Body of pancreas (tissue), 4 donors: ENCODE measurements around the gene IL1R1.

ENCODE experiments used
- POLR2A ChIP-seq, 3 donors: fragments of 450-650 bp; IDR thresholded peaks; one replicate each; pipeline ENCODE4 v1.6.1; 2016; ENCODE audit warnings: antibody characterized with exemption in 3 of 3, mild to moderate bottlenecking in 2 of 3
- TF ChIP-seq, protein P1 (sequence below), 7 experiments: fragments of 450-650 bp in 4 of 7; fragments of 200-600 bp in 3 of 7; sonication (generic) in 3 of 7; IDR thresholded peaks; one replicate each; pipeline ENCODE4 v1.5.1; 2016 to 2019; ENCODE audit warnings: antibody characterized with exemption in 7 of 7

DNA sequence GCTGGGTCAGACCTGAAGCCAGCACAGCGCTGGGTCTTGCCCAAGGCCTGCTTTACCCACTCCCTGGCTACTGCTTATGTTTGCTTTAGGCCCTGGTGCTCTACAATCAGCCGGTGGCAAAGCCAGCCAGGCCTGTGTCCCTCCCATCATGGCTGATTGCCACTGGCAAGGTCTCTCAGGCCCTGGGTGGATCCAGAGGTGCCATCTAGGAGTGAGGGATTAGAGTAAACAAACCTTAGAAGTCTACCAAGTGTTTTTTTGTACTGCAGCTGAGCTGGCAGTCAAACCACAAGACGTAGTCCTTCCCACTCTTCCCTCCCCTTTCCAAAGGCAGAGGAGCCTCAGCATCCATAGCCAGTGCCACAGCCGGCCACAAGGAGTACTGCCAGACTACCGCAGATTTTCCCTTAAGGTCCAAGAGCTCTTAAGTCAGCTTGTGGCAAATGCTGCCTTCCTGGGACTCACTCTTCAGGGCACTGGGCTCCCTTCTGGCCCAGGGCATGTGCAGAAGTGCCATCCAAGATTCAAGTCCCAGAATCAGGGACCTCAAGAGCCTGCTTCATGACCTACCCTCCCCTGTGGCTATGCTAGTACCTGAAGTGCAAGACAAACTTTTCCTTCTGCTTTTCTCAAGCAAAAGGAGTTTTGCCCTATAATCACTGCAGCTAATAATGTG lies 64.3 kb downstream of the IL1R1 start:
- TF ChIP-seq, protein P1, sequence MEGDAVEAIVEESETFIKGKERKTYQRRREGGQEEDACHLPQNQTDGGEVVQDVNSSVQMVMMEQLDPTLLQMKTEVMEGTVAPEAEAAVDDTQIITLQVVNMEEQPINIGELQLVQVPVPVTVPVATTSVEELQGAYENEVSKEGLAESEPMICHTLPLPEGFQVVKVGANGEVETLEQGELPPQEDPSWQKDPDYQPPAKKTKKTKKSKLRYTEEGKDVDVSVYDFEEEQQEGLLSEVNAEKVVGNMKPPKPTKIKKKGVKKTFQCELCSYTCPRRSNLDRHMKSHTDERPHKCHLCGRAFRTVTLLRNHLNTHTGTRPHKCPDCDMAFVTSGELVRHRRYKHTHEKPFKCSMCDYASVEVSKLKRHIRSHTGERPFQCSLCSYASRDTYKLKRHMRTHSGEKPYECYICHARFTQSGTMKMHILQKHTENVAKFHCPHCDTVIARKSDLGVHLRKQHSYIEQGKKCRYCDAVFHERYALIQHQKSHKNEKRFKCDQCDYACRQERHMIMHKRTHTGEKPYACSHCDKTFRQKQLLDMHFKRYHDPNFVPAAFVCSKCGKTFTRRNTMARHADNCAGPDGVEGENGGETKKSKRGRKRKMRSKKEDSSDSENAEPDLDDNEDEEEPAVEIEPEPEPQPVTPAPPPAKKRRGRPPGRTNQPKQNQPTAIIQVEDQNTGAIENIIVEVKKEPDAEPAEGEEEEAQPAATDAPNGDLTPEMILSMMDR (IDR thresholded peaks at IDR 0.05), result peak in 3 of 7 experiments; percentile 9 to 31 (median 25)
- TF ChIP-seq POLR2A (IDR thresholded peaks at IDR 0.05), result no peak
